ENCODE results near the gene SLC39A13.

Gene SLC39A13

GRCh38 chr11:47411884-47412746, 3.7 kb downstream of the SLC39A13 start:
- peak; percentile 72 for DNase-seq (ENCODE audit: low spot score)
- TF ChIP-seq CTCF (IDR thresholded peaks at IDR 0.05; ENCODE audit: extremely low read depth, missing control alignments), result peak; percentile 99

DNA sequence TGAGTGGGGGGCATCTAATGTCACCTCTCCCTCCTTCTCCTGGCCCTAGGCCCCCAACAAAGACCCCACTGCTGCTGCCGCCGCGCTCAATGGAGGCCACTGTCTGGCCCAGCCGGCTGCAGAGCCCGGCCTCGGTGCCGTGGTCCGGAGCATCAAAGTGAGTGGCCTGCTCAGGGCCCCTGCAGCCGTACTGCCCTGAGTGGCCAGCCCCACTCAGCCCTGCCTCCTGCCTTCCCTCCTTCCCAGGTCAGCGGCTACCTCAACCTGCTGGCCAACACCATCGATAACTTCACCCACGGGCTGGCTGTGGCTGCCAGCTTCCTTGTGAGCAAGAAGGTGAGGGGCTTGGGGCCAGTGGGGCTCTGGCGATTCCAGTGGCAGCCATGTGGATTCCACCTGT, 5.0 kb downstream of the SLC39A13 start:
- DNase-seq (ENCODE audit: low spot score), result no peak
- TF ChIP-seq CTCF (IDR thresholded peaks at IDR 0.05; ENCODE audit: extremely low read depth, missing control alignments), result no peak

- no peak for DNase-seq (ENCODE audit: low spot score)
Observed at GRCh38 chr11:47413908-47414684, 5.7 kb downstream of the SLC39A13 start.

DNA sequence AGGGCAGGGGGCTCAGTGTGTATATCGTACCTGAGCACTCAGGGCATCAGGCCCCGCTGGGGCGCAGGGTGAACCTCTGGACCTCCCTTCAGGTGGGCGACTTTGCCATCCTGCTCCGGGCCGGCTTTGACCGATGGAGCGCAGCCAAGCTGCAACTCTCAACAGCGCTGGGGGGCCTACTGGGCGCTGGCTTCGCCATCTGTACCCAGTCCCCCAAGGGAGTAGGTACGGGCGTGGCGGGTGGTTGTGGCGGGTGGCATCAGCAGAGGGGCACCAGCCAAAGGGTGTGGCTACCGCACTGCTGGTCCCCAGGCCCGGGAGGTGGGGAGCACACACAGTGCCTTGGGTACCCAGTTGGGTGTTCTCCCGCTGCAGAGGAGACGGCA, 6.3 kb downstream of the SLC39A13 start:
- TF ChIP-seq CTCF (IDR thresholded peaks at IDR 0.05; ENCODE audit: extremely low read depth, missing control alignments), result no peak
- no peak for DNase-seq (ENCODE audit: low spot score)

More at GRCh38 chr11:47413908-47414684, 5.7 kb downstream of the SLC39A13 start:
- no peak for TF ChIP-seq CTCF (IDR thresholded peaks at IDR 0.05; ENCODE audit: extremely low read depth, missing control alignments)

GRCh38 chr11:47415091-47415854, 6.9 kb downstream of the SLC39A13 start:
- DNase-seq (ENCODE audit: low spot score), result no peak
- no peak for TF ChIP-seq CTCF (IDR thresholded peaks at IDR 0.05; ENCODE audit: extremely low read depth, missing control alignments)

GRCh38 chr11:47415949-47416472, 7.6 kb downstream of the SLC39A13 start:
- DNase-seq (ENCODE audit: low spot score), result no peak
- no peak for TF ChIP-seq CTCF (IDR thresholded peaks at IDR 0.05; ENCODE audit: extremely low read depth, missing control alignments)
